Spleen (tissue), 7 donors: ENCODE measurements around the gene HIP1.

ENCODE experiments used
- CTCF ChIP-seq, 11 experiments: fragments of 200-600 bp in 7 of 11; fragments of 450-650 bp in 4 of 11; sonication (generic) in 4 of 11; IDR thresholded peaks in 8 of 11; conservative IDR thresholded peaks in 3 of 11; 1 replicate in 7 of 11; 2 replicates in 4 of 11; pipeline versions ENCODE4 v1.4.0 to v1.8.0; 2016 to 2021; ENCODE audit warnings: antibody characterized with exemption in 11 of 11, inconsistent platforms in 4 of 11, mild to moderate bottlenecking in 1 of 11
- POLR2A ChIP-seq, 3 donors: fragments of 450-650 bp; IDR thresholded peaks; one replicate each; pipeline ENCODE4 v1.5.1; 2017; ENCODE audit warnings: antibody characterized with exemption in 3 of 3, mild to moderate bottlenecking in 1 of 3
- donor health status: DM: no; HTN: no; CAD: no; lungs with moderate emphysema.
- donor health status: DM: no; HTN: no; CAD: no.
- donor health status: DM: no; HTN: no; CAD: no.

GRCh38 chr7:75579899-75580298, 158.8 kb downstream of the HIP1 start:
- TF ChIP-seq CTCF (IDR thresholded peaks at IDR 0.05 in 8 of 11, conservative IDR thresholded peaks at IDR 0.05 in 3 of 11) (no peak), POLR2A (IDR thresholded peaks at IDR 0.05) (no peak)
